DND-41 (cell line): ENCODE measurements around the gene CFAP298.

Experiments used
- EZH2 ChIP-seq: IDR thresholded peaks from 3 replicates; pipeline ENCODE4 v1.6.1; 2012; ENCODE audit warnings: borderline replicate concordance, low read depth, mild to moderate bottlenecking, moderate library complexity, low read length, inconsistent platforms; ENCODE audit not compliant: severe bottlenecking
- TF ChIP-seq, protein P1 (sequence below): IDR thresholded peaks from 2 replicates; pipeline ENCODE4 v1.5.1; 2012; ENCODE audit warnings: borderline replicate concordance, low read length, moderate library complexity, mild to moderate bottlenecking; ENCODE audit not compliant: poor library complexity, severe bottlenecking; ENCODE audit errors: extremely low read depth

DNA sequence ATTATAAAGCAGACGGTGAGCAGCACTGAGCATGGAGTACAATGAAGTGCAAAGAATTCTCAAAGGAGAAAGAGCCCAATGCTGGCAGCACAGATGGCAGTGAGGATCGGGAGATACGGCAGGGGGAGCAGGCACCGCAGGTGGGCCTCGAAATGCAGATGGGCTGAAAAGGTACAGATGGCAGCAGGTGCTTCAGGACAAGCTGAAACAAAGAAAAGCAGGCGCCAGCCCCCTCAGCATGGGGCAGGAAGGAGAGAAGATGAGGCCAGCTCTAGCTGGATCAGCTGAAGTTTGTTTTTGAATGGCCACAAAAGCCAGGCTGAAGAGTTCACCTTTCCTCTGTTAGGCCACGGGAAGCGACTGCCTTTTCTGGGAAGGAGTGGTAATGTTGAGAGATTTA lies 7.7 kb downstream of the CFAP298 start:
- TF ChIP-seq, protein P1, sequence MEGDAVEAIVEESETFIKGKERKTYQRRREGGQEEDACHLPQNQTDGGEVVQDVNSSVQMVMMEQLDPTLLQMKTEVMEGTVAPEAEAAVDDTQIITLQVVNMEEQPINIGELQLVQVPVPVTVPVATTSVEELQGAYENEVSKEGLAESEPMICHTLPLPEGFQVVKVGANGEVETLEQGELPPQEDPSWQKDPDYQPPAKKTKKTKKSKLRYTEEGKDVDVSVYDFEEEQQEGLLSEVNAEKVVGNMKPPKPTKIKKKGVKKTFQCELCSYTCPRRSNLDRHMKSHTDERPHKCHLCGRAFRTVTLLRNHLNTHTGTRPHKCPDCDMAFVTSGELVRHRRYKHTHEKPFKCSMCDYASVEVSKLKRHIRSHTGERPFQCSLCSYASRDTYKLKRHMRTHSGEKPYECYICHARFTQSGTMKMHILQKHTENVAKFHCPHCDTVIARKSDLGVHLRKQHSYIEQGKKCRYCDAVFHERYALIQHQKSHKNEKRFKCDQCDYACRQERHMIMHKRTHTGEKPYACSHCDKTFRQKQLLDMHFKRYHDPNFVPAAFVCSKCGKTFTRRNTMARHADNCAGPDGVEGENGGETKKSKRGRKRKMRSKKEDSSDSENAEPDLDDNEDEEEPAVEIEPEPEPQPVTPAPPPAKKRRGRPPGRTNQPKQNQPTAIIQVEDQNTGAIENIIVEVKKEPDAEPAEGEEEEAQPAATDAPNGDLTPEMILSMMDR: no peak
- no peak for TF ChIP-seq EZH2
